ENCODE data around the gene FRMPD4. TPM values are rescaled to one million over a fixed set of nuclear protein-coding genes. Genes with fewer than 3 reads are reported as not detected.

FRMPD4 gene
- polyA plus RNA-seq, 2 of the 4 experiments (the other 2 are of a cell fraction): 0.08 to 0.28 TPM

DNA sequence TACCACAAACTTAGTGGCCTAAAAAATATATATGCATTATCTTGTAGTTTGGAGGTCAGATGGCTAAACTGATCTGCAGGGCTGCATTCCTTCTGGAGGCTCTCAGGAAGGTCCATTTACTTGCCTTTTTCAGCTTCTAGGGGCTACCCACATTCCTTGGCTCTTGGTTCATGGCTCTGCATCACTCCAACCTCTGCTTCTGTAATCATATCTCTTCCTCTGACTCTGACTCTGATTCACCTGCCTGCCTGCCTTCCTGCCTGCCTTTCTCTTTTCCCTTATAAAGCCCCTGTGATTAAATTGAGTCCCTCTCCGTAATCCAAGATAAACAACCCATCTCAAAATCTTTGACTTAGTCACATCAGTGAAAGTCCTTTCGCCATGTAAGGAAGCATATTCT is 25.0 kb upstream of the FRMPD4 start:
- Histone ChIP-seq H3K4me2 (no peak overlapping the region), H3K9me3 (no peaks in the 10 kb centered on the region), H3K4me1 (no peaks in the 10 kb centered on the region), H3K27ac (no peak overlapping the region), H3K4me3 (no peak overlapping the region)
- WGBS (ENCODE audit: missing lambda C conversion rate): 79% methylated on average over 2 of the region's 2 CpGs
- FAIRE-seq (peak; percentile 84), ATAC-seq (no peak), DNase-seq (ENCODE audit: low read depth in 1 of 2, low spot score in 1 of 2) (no peak)
- no peak for TF ChIP-seq POLR2A (IDR thresholded peaks at IDR 0.05; ENCODE audit: low read length)
- TF ChIP-seq, protein P1, sequence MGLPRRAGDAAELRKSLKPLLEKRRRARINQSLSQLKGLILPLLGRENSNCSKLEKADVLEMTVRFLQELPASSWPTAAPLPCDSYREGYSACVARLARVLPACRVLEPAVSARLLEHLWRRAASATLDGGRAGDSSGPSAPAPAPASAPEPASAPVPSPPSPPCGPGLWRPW (IDR thresholded peaks at IDR 0.05): no peak
- TF ChIP-seq, protein P2, sequence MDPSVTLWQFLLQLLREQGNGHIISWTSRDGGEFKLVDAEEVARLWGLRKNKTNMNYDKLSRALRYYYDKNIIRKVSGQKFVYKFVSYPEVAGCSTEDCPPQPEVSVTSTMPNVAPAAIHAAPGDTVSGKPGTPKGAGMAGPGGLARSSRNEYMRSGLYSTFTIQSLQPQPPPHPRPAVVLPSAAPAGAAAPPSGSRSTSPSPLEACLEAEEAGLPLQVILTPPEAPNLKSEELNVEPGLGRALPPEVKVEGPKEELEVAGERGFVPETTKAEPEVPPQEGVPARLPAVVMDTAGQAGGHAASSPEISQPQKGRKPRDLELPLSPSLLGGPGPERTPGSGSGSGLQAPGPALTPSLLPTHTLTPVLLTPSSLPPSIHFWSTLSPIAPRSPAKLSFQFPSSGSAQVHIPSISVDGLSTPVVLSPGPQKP (IDR thresholded peaks at IDR 0.05; ENCODE audit: low read depth, low read length): no peak
- TF ChIP-seq, protein P3, sequence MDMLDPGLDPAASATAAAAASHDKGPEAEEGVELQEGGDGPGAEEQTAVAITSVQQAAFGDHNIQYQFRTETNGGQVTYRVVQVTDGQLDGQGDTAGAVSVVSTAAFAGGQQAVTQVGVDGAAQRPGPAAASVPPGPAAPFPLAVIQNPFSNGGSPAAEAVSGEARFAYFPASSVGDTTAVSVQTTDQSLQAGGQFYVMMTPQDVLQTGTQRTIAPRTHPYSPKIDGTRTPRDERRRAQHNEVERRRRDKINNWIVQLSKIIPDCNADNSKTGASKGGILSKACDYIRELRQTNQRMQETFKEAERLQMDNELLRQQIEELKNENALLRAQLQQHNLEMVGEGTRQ (IDR thresholded peaks at IDR 0.05): no peak
- TF ChIP-seq EP300 (IDR thresholded peaks at IDR 0.05): no peak
- TF ChIP-seq EHF (CRISPR knock-in tag; IDR thresholded peaks at IDR 0.05): no peak
- TF ChIP-seq, protein P4, sequence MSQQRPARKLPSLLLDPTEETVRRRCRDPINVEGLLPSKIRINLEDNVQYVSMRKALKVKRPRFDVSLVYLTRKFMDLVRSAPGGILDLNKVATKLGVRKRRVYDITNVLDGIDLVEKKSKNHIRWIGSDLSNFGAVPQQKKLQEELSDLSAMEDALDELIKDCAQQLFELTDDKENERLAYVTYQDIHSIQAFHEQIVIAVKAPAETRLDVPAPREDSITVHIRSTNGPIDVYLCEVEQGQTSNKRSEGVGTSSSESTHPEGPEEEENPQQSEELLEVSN (IDR thresholded peaks at IDR 0.05; ENCODE audit: borderline replicate concordance, low read depth): no peak
- no peak for TF ChIP-seq SREBF2 (IDR thresholded peaks at IDR 0.05)
- TF ChIP-seq NFE2L2 (conservative IDR thresholded peaks at IDR 0.05; ENCODE audit: low read length): no peak
- TF ChIP-seq RNF2 (IDR thresholded peaks at IDR 0.05; ENCODE audit: borderline replicate concordance, low read depth): no peak
- TF ChIP-seq ZSCAN20 (CRISPR knock-in tag; IDR thresholded peaks at IDR 0.05): no peak
- no peak for TF ChIP-seq MYC (IDR thresholded peaks at IDR 0.05; ENCODE audit: borderline replicate concordance, low read length)
- TF ChIP-seq HEYL (CRISPR knock-in tag; IDR thresholded peaks at IDR 0.05): no peak
- no peak for TF ChIP-seq NR3C1 (IDR thresholded peaks at IDR 0.05)
- no peak for TF ChIP-seq RFX5 (IDR thresholded peaks at IDR 0.05)
- TF ChIP-seq CHD4 (IDR thresholded peaks at IDR 0.05; ENCODE audit: borderline replicate concordance): no peak
- TF ChIP-seq ZFP36 (IDR thresholded peaks at IDR 0.05; ENCODE audit: borderline replicate concordance, partially characterized antibody): no peak
- no peak for TF ChIP-seq KDM1A (IDR thresholded peaks at IDR 0.05; ENCODE audit: low read depth)
- TF ChIP-seq CHD2 (IDR thresholded peaks at IDR 0.05; ENCODE audit: low read length, partially characterized antibody): no peak
- no peak for TF ChIP-seq ZC3H11A (IDR thresholded peaks at IDR 0.05)
- ChIA-PET CTCF (no interaction called here), POLR2A (no interaction called here)

DNA sequence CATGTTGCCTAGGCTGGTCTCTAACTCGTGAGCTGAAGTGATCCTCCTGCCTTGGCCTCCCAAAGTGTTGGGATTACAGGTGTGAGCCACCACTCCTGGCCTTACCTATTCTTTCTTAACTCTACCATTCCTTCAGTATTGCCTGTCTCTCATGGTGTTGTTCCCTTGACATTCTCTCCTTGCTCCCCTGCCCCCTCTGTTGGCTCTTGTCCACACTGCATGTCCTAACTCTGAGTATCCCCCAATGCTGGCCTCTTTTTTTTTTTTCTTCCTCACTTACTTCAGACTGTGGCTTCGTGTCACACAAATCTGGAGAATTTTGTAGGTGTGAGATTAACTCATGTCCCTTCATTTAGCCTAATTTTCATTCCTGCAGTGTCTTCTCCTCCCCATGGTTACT is 22.9 kb upstream of the FRMPD4 start:
- Histone ChIP-seq H3K27ac (no peak overlapping the region), H3K9me3 (no peaks in the 10 kb centered on the region), H3K4me1 (no peaks in the 10 kb centered on the region), H3K4me2 (no peak overlapping the region), H3K4me3 (no peak overlapping the region)
- FAIRE-seq (no peak), ATAC-seq (0 out of 6 replicates have a peak, but pooled peaks of 1 of the 2 experiments have one; percentile 50), DNase-seq (ENCODE audit: low read depth in 1 of 2, low spot score in 1 of 2) (peak in 1 of 2 experiments; percentile 17)
- POLR2A ChIA-PET: no interaction called here
- WGBS (ENCODE audit: missing lambda C conversion rate): 39% methylated on average over 2 of the region's 2 CpGs
- CTCF ChIA-PET: no interaction called here
- peak in 1 of 2 experiments; percentile 45; a peak in 2 of 5 replicates for TF ChIP-seq RAD21 (conservative IDR thresholded peaks at IDR 0.05 in 1 of 2, IDR thresholded peaks at IDR 0.05 in 1 of 2)
- TF ChIP-seq, protein P4 (IDR thresholded peaks at IDR 0.05; ENCODE audit: borderline replicate concordance, low read depth): no peak
- TF ChIP-seq, protein P5, sequence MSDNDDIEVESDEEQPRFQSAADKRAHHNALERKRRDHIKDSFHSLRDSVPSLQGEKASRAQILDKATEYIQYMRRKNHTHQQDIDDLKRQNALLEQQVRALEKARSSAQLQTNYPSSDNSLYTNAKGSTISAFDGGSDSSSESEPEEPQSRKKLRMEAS (IDR thresholded peaks at IDR 0.05): no peak
- TF ChIP-seq NPAS2 (CRISPR knock-in tag; IDR thresholded peaks at IDR 0.05; ENCODE audit: borderline replicate concordance): no peak
- TF ChIP-seq TFCP2L1 (CRISPR knock-in tag; IDR thresholded peaks at IDR 0.05): no peak

All from A549 (cell line).